Measurements from ENCODE around the gene DHRS12.

DNA sequence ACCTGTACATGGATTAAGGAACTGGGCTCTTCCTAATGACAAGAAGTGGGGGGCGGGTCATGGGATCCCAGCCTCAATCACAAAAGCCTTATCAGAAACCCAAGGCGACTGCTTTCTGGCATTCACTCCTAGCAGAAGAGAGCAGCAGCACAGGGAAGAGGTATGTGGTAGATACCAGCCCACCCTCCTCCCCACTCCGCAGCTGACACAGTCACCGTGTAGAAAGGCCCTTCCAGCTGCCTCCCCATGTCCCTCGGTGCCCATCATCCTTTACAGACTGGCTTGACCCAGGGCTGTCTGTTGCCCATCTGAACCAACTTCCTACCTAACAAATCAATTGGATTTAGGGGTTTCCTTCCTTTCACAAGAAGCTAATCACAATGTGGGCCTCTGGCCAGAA is 3.1 kb upstream of the DHRS12 start:
- TF ChIP-seq, protein P1, sequence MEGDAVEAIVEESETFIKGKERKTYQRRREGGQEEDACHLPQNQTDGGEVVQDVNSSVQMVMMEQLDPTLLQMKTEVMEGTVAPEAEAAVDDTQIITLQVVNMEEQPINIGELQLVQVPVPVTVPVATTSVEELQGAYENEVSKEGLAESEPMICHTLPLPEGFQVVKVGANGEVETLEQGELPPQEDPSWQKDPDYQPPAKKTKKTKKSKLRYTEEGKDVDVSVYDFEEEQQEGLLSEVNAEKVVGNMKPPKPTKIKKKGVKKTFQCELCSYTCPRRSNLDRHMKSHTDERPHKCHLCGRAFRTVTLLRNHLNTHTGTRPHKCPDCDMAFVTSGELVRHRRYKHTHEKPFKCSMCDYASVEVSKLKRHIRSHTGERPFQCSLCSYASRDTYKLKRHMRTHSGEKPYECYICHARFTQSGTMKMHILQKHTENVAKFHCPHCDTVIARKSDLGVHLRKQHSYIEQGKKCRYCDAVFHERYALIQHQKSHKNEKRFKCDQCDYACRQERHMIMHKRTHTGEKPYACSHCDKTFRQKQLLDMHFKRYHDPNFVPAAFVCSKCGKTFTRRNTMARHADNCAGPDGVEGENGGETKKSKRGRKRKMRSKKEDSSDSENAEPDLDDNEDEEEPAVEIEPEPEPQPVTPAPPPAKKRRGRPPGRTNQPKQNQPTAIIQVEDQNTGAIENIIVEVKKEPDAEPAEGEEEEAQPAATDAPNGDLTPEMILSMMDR (IDR thresholded peaks at IDR 0.05; ENCODE audit: low read length), result no peak
- no peak for TF ChIP-seq EZH2 (IDR thresholded peaks at IDR 0.05; ENCODE audit: borderline replicate concordance, low read length)

Measured in OCI-LY1 (cell line).